HG03196 (cell line): Measurements from ENCODE around the gene RERE.
A peak's percentile ranks its signal among the peaks of the same experiment; 100 is the strongest.

Experiments
- ATAC-seq: cut with Tn5 transposase; IDR thresholded peaks from one replicate; pipeline ENCODE4 v1.9.1; 2021; ENCODE audit not compliant: unreplicated experiment

RERE gene

GRCh38 chr1:8721679-8722324 lies 95.6 kb downstream of the RERE start:
- ATAC-seq = no peak

- no peak for ATAC-seq
These were observed 97.1 kb downstream of the RERE start for GRCh38 chr1:8720347-8720746.

- no peak for ATAC-seq
These were observed 98.5 kb downstream of the RERE start for GRCh38 chr1:8718850-8719361.

GRCh38 chr1:8717148-8717547 lies 100.3 kb downstream of the RERE start:
- ATAC-seq = no peak

- no peak for ATAC-seq
These were observed 101.2 kb downstream of the RERE start for GRCh38 chr1:8716238-8716637.

- no peak for ATAC-seq
These were observed 103.3 kb downstream of the RERE start for GRCh38 chr1:8714173-8714572.

GRCh38 chr1:8712413-8713231 lies 104.8 kb downstream of the RERE start:
- ATAC-seq = no peak

GRCh38 chr1:8711873-8712412 lies 105.5 kb downstream of the RERE start:
- no peak for ATAC-seq

GRCh38 chr1:8711151-8711550 lies 106.3 kb downstream of the RERE start:
- no peak for ATAC-seq

- no peak for ATAC-seq
These were observed 109.2 kb downstream of the RERE start for GRCh38 chr1:8708259-8708658.

GRCh38 chr1:8706995-8707396 lies 110.4 kb downstream of the RERE start:
- ATAC-seq = no peak

- no peak for ATAC-seq
These were observed 111.1 kb downstream of the RERE start for GRCh38 chr1:8706291-8706690.

- no peak for ATAC-seq
These were observed 112.5 kb downstream of the RERE start for GRCh38 chr1:8704866-8705506.

- ATAC-seq = peak; percentile 76
These were observed 114.3 kb downstream of the RERE start for GRCh38 chr1:8702850-8703810.

GRCh38 chr1:8702472-8702849 lies 115.0 kb downstream of the RERE start:
- ATAC-seq = no peak

GRCh38 chr1:8701794-8702471 lies 115.5 kb downstream of the RERE start:
- ATAC-seq = no peak

- ATAC-seq = no peak
These were observed 117.8 kb downstream of the RERE start for GRCh38 chr1:8699679-8700078.

- no peak for ATAC-seq
These were observed 118.4 kb downstream of the RERE start for GRCh38 chr1:8698937-8699447.

- no peak for ATAC-seq
These were observed 119.3 kb downstream of the RERE start for GRCh38 chr1:8698012-8698630.
